Caki2 (cell line): ENCODE results near the gene DCAF12. TPM values are rescaled to one million over a fixed set of nuclear protein-coding genes. Genes with fewer than 3 reads are reported as not detected.

Experiments
- DNase-seq: peaks from one replicate; pipeline ENCODE4 v3.0.0-alpha.2; 2015; ENCODE audit warnings: low read depth
- in situ Hi-C: cut with HindIII; loops from 2 replicates; pipeline ENCODE4 v1.10.0; 2016; ENCODE audit warnings: low sequenced_read_pairs, low pct_unique_long_range_greater_than_20kb, mixed read lengths
- total RNA-seq: library from RNA; depleted of rRNA; stranded (reverse); fragments of >200 nt; shearing (Covaris generic); gene quantifications from 2 replicates; pipeline ENCODE4 v1.2.3, GENCODE V29; 2014; ENCODE audit warnings: low replicate concordance

The DCAF12 gene
- total RNA-seq, 1 experiment from 2014 or later: 21.5 TPM

DNA sequence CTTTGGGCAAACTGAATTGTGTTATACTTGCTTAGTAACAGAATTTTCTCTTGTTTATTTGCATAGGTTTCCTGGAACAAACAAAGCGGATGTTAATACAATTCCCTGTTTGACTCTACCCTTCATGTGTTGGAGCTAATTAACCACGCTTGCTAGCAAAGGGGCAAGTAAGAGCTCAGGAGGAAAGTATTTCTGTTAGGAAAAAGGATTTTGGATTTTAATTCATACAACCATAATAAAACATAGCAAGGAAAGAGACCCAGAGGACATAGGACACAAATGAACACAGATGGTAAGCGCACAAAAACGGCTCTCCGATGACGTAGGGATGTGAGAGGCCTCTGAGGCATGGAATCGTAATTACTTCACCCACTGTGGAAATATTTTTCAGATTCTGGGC, 5.1 kb upstream of the DCAF12 start:
- no peak for DNase-seq
- in situ Hi-C loops: no loop called here

DNA sequence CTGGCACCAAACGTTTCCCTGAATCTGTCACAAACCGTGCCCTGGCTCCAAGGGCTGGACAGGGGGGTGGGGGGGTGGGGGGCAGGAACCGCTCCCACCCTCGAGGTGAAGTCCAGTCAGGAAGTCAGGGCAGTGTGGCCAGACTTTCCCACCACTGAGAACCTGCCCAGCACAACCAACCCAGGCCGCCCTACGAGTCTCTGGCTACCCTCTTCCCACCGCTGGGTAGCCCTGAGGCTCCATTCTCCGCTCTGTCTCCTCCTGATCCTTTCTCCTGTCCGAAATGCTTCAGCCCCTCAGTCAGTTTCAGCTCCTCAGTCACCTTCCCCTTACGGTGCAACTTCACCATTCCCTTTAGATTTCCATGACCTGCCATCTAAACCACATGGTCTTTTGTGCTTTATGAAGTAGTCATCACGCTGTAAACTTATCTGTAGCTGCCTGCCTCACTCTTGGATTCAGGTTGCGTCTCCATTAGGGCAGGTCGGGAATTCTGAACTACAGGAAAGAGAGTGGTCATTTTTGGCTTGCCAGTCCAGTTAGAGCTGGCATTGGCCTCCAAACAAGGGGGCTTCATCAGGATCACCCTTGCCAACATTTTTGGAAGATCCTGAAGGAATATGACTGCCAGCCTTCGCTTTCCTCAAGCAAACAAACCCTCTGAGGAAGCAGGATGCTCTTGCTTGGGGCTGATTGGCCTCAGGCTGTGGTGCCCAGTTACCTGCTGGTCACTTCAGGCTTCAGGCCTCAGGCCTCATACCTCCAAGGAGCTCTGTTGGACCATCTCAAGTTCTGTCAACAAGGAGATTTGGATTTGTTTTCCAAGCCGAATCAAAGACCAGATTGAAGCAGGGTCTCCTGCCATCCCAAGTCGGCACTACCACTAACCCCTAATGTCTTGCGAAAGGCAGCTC, 794 bp upstream of the DCAF12 start:
- DNase-seq: no peak
- in situ Hi-C loops: no loop called here

DNA sequence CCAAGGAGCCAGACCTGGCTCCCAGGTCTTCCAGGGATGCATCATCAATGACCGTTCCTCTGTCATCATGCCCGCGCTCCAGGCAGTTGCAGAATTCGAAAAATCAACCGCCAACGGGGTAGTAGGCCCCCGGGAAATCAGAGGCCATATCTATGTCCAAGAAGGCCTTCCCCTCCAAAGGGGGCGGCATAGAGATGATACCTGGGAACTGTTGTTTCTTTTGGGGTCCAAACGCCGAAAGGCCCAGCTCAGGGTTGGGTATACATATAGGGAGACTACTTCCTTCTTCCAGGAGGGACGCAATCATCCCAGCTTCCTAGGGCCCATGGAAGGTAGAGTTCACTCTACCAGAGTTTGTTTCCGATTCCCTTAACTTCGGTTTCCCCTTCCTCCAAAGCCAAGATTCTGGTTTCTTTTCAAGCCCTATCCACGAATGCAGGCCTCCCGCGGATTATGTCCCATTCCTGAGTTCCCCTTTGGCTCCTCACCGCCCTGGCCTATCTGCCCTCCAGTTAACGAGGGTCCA, 754 bp downstream of the DCAF12 start:
- no peak for DNase-seq
- in situ Hi-C loops: no loop called here

DNA sequence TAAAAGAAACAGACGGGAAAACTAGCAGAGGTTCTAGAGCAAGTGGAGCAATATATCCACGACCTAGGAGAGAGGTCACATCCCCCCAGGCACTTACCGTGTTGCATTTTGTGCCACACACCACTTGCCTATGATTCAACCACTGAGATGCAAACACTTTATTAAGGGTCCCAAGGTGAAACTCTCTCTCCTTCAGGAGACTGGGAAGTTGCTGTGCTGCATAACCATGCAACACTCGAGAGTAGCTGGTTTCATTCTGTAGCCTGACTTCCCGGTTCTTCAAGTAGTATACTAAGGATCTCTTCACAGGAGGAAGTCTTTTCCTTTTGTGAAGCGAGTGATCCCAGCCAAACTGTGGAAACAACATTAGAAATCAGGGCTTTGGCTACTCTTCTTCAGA, 1.6 kb downstream of the DCAF12 start:
- DNase-seq: no peak

DNA sequence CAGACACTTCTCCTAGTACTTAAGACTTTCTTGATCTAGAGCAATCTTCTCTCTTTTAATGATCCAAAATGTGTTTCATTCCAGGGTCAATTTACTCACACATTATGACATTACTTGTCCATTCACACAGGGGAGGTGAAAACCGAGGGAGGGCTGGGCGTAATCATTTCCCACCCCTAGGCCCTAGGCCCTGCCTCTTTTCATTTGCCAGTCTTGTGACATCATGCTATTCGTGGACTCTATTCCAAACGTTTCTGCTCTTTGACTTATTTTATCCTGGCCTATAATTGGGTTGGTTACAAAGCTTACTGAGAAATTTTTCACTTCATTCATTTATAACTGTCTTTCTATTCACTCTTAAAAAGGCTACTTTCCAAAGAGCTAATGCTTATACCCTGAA, 2.4 kb downstream of the DCAF12 start:
- in situ Hi-C loops: no loop called here
- no peak for DNase-seq

More for the DNA sequence above, 1.6 kb downstream of the DCAF12 start:
- in situ Hi-C loops: no loop called here

DNA sequence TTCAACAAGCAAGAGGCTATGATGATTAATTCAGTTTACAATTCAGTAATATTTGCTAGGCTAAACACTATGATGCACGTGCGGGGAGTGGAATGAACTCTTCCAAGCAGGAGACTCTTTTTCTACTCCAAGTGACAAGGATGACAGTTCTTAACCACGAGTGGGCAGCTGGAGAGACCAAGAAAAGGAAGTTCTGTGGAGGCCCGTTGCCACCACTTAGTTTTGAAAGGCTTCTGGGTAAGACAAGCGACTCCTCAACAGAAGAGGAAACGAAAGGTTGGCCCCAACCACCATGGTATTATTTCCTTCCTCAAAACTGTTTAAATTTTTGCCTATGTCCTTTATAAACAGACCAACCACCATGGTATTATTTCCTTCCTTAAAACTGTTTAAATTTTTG, 2.8 kb downstream of the DCAF12 start:
- no peak for DNase-seq
- in situ Hi-C loops: no loop called here

DNA sequence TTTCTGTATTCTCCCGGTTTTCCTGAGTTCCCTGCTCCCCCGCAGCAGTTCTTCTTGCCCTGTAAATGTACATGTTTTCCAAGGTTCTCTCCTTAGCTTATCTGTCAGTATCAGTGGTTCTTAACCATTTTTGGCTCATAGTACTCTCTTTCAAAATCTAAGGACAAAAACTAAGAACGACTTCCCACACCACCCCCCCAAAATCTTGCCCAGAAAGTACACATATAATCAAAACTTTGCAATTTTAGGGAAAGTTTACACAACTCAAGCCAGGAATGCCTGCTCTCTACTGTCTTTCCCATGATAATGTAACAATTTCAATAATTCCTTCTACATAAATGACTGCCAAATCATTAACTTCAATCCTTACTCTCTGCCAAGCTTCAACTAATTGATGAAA, 4.5 kb downstream of the DCAF12 start:
- no peak for DNase-seq
- in situ Hi-C loops: no loop called here

DNA sequence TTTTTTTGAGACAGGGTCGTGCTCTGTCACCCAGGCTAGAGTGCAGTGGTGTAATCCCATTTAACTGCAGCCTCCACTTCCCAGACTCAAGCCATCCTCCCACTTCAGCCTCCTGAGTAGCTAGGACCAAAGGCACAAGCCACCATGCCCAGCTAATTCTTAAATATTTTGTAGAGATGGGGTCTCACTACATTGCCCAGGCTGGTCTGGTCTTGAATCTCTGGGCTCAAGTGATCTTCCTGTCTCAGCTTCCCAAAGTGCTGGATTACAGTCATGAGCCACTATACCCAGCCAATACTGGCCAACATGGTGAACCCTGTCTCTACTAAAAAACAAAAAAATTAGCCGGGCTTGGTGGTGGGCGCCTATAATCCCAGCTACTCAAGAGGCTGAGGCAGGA, 6.8 kb downstream of the DCAF12 start:
- no peak for DNase-seq
- in situ Hi-C loops: no loop called here

DNA sequence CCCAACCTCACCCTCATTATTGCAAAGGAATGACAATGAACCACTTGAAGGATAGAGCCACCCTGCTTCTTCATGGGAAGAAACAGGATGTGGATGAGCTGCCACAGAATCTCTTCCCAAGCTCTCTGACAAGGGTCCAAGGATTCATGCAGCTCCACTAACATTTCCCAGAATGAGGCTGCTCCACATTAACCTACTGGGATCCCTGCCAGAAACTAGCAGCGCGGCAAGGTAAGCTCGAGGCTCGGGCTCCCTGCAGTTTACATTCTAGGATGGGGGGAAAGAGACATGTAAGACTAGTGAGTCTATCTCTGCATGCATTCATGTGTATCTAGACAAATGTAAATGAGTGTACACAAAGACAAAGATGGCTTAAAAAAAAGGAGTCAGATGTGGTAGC, 12.1 kb downstream of the DCAF12 start:
- in situ Hi-C loops: no loop called here
- DNase-seq: no peak

DNA sequence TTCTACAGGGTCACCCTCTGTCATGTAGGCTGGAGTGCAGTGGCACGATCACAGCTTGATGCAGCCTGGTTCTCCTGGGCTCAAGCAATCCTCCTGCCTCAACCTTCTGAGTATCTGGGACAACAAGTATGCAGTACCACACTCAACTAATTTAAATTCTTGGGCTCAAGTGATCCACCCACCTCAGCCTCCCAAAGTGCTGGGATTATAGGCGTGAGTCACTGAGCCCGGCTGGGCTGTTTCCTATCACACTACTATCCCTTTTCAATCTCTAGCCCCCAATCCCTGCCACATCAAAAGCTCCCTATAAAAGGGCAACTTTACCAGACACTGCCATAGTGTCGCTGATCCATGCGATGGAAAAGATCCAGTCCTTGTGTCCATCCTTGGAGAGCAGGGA, 20.4 kb downstream of the DCAF12 start:
- in situ Hi-C loops: no loop called here
- DNase-seq: no peak

DNA sequence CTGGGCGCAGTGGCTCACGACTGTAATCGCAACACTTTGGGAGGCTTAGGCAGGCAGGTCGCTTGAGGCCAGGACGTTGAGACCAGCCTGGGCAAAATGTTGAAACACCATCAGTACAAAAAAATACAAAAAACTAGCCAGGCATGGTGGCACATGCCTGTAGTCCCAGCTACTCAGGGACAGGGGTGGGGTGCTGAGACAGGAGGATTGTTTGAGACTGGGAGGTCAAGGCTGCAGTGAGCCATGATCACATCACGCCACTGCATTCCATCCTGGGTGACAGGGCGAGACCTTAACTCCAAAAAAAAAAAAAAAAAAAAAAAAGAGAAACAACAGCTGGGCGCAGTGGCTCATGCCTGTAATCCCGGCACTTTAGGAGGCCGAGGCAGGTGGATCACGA, 23.7 kb downstream of the DCAF12 start:
- in situ Hi-C loops: no loop called here
- no peak for DNase-seq

DNA sequence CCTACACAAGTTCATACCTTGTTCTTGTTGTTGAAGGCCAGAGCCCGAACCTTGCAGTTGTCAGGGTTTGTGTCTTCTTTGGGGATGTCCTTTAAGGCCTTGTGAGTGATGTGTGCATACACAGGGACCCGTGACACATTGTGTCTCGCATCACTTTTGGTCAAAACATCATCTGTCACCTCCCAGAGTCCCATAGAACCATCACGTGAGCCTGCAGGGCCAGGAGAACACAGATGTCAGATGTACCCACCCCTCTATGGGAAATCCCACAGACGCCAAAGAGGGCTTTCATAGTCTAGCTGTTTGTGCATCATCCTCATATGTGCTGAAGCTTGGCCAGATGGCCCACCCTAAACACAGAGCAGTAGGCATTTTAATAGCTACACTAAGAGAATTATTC, 28.2 kb downstream of the DCAF12 start:
- DNase-seq: no peak

DNA sequence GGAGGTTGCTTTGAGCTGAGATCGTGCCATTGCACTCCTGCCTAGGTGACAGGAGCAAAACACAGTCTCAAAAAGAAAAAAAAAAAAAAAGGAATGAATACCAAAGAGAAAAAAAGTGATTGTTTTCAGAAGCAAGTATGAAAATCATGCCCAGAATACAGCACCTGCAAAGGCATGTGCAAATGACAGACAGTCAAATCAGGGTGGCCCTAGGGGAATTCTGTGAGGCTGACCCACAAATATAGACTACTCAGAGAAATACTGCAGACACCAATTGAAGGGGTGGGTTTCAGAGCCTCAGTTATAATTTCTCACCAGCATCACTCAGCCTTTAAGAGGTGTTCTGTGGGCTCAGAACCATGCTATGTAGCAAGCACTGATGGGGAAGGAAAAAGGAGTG, 28.6 kb downstream of the DCAF12 start:
- DNase-seq: no peak
- in situ Hi-C loops: no loop called here

More for the DNA sequence above, 28.2 kb downstream of the DCAF12 start:
- in situ Hi-C loops: no loop called here

DNA sequence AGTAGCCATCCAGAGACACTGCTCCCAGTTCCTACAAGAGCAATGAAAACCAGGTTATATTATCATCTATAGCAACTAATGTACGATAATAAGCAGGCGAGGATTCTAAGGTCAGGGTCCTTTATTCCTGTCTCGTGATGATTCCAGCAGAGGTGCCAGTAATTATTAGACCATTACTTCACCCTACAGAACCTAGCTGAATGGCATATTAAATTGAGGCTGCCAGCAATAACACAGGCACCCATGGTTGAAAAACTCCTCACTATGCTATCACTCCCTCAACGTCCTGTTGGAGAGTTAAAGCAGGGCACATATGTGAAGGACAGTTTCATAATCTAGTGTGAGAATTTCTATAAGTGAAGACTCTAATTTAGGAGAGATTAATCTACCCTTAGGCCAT, 29.7 kb downstream of the DCAF12 start:
- in situ Hi-C loops: no loop called here
- no peak for DNase-seq

DNA sequence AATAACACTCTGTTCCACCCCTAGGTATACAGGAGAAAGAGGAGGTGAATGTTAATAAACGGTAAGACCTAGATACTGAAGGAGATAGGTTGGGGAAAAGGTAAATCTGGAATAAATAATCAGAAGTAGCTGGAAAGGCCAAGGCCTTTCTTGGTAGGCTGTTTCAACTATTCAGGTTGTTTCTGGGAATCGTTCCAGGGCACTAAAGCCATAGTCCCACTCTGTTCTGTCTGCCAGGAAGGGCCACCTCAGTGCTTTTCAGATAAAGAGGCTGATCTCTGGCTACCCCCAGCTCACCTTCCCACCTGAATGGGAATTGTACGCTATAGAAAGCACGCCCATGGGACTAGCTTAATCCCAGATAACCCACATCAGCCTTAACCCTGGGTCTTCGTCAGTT, 32.9 kb downstream of the DCAF12 start:
- no peak for DNase-seq
- in situ Hi-C loops: no loop called here

DNA sequence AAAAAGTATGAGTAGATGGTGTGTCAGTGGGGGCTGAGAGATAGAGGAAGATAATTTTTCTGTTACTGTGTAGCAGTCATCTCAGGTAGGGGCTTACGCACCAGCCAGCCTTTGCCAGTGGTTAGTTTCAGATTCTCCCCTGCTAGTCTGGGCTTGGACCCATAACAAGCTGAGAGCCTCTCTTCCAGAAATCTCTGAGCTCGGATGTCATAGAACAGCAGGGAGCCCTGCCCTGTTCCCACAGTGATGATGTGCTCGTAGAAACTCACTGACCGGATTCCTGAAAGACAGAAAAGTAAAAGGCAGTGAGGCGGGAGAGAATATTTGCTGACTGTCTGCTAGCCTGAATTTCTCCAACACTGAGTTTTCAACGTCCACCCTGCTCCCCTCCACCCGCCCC, 37.2 kb downstream of the DCAF12 start:
- DNase-seq: no peak
- in situ Hi-C loops: no loop called here

DNA sequence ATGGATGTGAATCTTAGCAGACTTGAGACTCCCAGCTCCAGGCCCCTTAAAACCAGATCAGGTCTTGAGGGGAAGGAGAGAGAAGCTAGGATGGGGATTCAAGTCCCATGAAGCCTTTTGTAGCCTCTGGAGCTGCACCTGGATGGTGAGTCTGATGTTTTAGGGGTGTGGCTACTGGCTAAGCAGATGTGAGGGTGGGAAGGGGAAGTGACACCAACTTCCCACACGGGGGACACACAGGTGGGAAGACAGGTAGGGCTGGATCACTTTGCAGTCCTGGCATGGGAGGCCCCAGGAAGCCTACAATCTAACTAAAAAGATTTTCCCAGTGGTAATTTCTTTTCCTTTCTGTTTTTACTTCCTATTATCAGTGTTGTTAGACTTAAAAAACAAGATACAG, 39.1 kb downstream of the DCAF12 start:
- in situ Hi-C loops: no loop called here
- DNase-seq: no peak

DNA sequence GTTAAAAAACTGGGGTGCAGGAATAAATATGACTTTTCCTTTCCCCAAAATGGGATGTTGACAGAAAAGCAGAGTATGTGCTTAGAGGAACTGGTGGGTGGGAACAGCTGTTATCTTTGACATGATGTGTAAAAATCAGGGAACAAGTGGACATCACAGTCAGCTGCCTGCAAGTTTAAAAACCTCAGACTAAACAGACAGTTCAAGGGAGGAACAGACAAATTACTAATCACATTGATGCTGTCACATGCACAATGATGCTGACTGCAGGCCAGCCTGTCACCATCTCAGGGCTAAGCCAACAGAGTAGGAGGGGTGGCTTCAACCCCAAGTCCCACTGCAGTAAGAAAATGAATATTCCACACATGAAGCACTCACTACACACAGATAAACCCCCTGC, 39.6 kb downstream of the DCAF12 start:
- in situ Hi-C loops: no loop called here
- no peak for DNase-seq

DNA sequence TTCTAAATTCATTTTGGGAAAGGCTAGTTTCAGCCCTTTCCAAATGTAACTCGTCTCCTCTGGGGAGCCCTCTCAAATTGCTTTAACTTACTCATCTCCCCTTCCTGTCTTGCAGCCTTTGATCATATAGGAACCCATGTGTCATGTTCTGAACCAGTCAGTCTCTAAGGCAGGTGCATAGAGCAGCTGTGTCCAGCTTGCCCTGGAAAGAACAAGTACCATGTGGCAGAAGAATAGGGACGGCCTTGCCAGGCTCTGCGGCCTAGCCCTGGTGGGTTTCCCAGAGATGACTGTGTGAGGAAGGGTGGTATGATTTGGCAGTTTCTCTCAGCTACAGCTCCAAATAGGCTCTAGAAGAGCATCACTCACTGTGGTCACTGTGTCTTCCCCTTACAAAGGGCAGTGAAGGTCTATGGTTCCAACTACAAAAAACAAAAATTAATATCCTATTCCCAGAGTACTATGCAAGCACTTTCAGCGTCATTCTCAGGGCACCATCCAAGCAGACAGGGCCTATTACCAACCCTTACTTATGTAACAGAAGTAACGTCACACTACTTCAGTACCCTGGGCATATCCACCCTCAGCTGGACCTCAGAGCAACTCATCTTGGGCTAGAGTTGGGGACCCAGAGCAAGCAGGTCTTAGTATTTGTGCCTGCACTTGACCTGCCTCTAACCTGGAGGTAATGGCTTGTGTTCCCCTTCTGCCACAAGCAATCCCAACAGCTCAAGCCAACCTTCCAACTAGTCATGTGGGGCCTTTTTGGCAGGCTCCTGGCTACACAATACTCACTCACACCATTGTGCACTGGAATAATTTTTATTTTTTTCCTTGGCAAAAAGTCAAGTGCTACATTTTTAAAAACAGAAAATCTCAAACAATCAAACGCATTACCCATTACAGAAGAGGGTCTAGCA, 40.7 kb downstream of the DCAF12 start:
- in situ Hi-C loops: no loop called here
- no peak for DNase-seq
